Astrocyte (in vitro differentiated cells and primary cell): ENCODE data around the gene S100A14.

ENCODE experiments used
- EZH2 ChIP-seq: IDR thresholded peaks from 2 replicates; pipeline ENCODE4 v1.6.1; 2012; ENCODE audit warnings: mild to moderate bottlenecking, low read length, inconsistent platforms; ENCODE audit not compliant: insufficient read depth
- TF ChIP-seq, protein P1 (sequence below): IDR thresholded peaks from 2 replicates; pipeline ENCODE4 v1.5.1; 2011; ENCODE audit warnings: low read depth, mild to moderate bottlenecking, inconsistent platforms, low read length, moderate library complexity; ENCODE audit not compliant: insufficient read depth

DNA sequence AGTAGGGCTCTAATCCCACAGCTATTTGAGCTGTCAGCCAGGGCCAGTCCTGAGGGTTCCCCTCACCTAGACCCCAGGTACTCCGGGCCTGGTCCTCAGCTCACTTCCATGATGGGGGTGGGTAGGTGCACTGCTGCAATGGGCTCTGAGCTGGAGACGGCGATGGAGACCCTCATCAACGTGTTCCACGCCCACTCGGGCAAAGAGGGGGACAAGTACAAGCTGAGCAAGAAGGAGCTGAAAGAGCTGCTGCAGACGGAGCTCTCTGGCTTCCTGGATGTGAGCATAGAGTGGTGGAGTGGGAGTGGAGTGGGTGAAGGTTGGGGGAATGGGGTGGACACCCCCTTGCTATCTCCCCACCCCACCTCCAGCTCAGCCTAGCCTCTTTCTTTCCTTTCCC, 14.3 kb upstream of the S100A14 start:
- TF ChIP-seq, protein P1, sequence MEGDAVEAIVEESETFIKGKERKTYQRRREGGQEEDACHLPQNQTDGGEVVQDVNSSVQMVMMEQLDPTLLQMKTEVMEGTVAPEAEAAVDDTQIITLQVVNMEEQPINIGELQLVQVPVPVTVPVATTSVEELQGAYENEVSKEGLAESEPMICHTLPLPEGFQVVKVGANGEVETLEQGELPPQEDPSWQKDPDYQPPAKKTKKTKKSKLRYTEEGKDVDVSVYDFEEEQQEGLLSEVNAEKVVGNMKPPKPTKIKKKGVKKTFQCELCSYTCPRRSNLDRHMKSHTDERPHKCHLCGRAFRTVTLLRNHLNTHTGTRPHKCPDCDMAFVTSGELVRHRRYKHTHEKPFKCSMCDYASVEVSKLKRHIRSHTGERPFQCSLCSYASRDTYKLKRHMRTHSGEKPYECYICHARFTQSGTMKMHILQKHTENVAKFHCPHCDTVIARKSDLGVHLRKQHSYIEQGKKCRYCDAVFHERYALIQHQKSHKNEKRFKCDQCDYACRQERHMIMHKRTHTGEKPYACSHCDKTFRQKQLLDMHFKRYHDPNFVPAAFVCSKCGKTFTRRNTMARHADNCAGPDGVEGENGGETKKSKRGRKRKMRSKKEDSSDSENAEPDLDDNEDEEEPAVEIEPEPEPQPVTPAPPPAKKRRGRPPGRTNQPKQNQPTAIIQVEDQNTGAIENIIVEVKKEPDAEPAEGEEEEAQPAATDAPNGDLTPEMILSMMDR: no peak
- no peak for TF ChIP-seq EZH2
